Neural cell (in vitro differentiated cells): ENCODE results near the gene SDC4. TPM values are rescaled to one million over a fixed set of nuclear protein-coding genes. Genes with fewer than 3 reads are reported as not detected.

Source experiments
- H2AFZ ChIP-seq: fragments of 200-600, 300-800 bp; sonication (generic), shearing (Covaris generic); 2 replicates; pipeline ENCODE4 v1.6.0; 2014; ENCODE audit warnings: low read depth, mild to moderate bottlenecking, antibody characterized with exemption, low read length, moderate library complexity
- H3F3A ChIP-seq: fragments of 200-600 bp; shearing (Covaris generic); 2 replicates; pipeline ENCODE4 v1.6.1; 2016; ENCODE audit warnings: mild to moderate bottlenecking, moderate library complexity, mixed read lengths, antibody characterized with exemption, low read length; ENCODE audit not compliant: insufficient read depth, poor library complexity, severe bottlenecking
- H3K27ac ChIP-seq: fragments of 200-600, 300-800 bp; sonication (generic), shearing (Covaris generic); 2 replicates; pipeline ENCODE4 v1.5.1; 2014; ENCODE audit warnings: mild to moderate bottlenecking, low read length, moderate library complexity
- H3K27me3 ChIP-seq: fragments of 300-800, 200-600 bp; sonication (generic), shearing (Covaris generic); 2 replicates; pipeline ENCODE4 v1.6.0; 2014; ENCODE audit warnings: mild to moderate bottlenecking, low read depth, low read length, moderate library complexity; ENCODE audit not compliant: insufficient read depth
- H3K36me3 ChIP-seq: fragments of 300-800, 200-600 bp; sonication (generic), shearing (Covaris generic); 2 replicates; pipeline ENCODE4 v1.5.1; 2014; ENCODE audit warnings: mild to moderate bottlenecking, antibody characterized with exemption, low read length, moderate library complexity; ENCODE audit not compliant: insufficient read depth
- H3K4me2 ChIP-seq: fragments of 300-800, 200-600 bp; sonication (generic), shearing (Covaris generic); 2 replicates; pipeline ENCODE4 v1.6.0; 2014; ENCODE audit warnings: mild to moderate bottlenecking, low read length
- H3K4me3 ChIP-seq: fragments of 300-800, 200-600 bp; sonication (generic), shearing (Covaris generic); 2 replicates; pipeline ENCODE4 v1.5.1; 2014; ENCODE audit warnings: mild to moderate bottlenecking, low read length, moderate library complexity
- H3K79me2 ChIP-seq: fragments of 200-600 bp; shearing (Covaris generic); replicated peaks from 2 replicates; pipeline ENCODE4 v1.6.0; 2014; ENCODE audit warnings: mild to moderate bottlenecking, low read length, moderate library complexity; ENCODE audit not compliant: insufficient read depth
- H3K9ac ChIP-seq: fragments of 300-800, 200-600 bp; sonication (generic), shearing (Covaris generic); 2 replicates; pipeline ENCODE4 v1.6.1; 2016; ENCODE audit warnings: mild to moderate bottlenecking, low read length, mixed read lengths
- H3K9me2 ChIP-seq: fragments of 200-600 bp; shearing (Covaris generic); 2 replicates; pipeline ENCODE4 v1.6.1; 2016; ENCODE audit warnings: mild to moderate bottlenecking, low read length, mixed read lengths; ENCODE audit not compliant: insufficient read depth
- H3K9me3 ChIP-seq: fragments of 200-600, 300-800 bp; sonication (generic), shearing (Covaris generic); 2 replicates; pipeline ENCODE4 v1.6.1; 2016; ENCODE audit warnings: mild to moderate bottlenecking, mixed run types, low read length, moderate library complexity, mixed read lengths
- H4K20me1 ChIP-seq: fragments of 200-600 bp; shearing (Covaris generic); 2 replicates; pipeline ENCODE4 v1.6.1; 2016; ENCODE audit warnings: mild to moderate bottlenecking, mixed run types; ENCODE audit not compliant: insufficient read depth
- EP300 ChIP-seq: fragments of 450-650 bp; conservative IDR thresholded peaks from 2 replicates; pipeline ENCODE4 v1.6.1; 2014; ENCODE audit warnings: antibody characterized with exemption, mild to moderate bottlenecking, moderate library complexity; ENCODE audit not compliant: poor library complexity, severe bottlenecking
- EZH2 ChIP-seq: fragments of 200-600, 300-800 bp; shearing (Covaris generic), sonication (generic); IDR thresholded peaks from 2 replicates; pipeline ENCODE4 v1.6.1; 2014; ENCODE audit warnings: antibody characterized with exemption, low read length, borderline replicate concordance, mild to moderate bottlenecking; ENCODE audit not compliant: insufficient read depth, poor library complexity, severe bottlenecking
- MXI1 ChIP-seq: fragments of 450-650 bp; conservative IDR thresholded peaks from 2 replicates; pipeline ENCODE4 v1.6.1; 2014; ENCODE audit warnings: antibody characterized with exemption, mild to moderate bottlenecking; ENCODE audit not compliant: poor library complexity, severe bottlenecking
- POLR2AphosphoS5 ChIP-seq: IDR thresholded peaks from 2 replicates; pipeline ENCODE4 v1.6.1; 2012
- RAD21 ChIP-seq: fragments of 450-650 bp; conservative IDR thresholded peaks from 2 replicates; pipeline ENCODE4 v1.6.1; 2014; ENCODE audit warnings: antibody characterized with exemption, mild to moderate bottlenecking, moderate library complexity
- SMC3 ChIP-seq: fragments of 450-650 bp; conservative IDR thresholded peaks from 2 replicates; pipeline ENCODE4 v1.6.1; 2014; ENCODE audit warnings: antibody characterized with exemption, mild to moderate bottlenecking, moderate library complexity; ENCODE audit not compliant: poor library complexity
- TAF1 ChIP-seq: IDR thresholded peaks from 2 replicates; pipeline ENCODE4 v1.6.1; 2012; ENCODE audit warnings: low read depth
- polyA plus RNA-seq: library from polyadenylated mRNA; depleted of rRNA; stranded (reverse); fragments of >200 nt; gene quantifications from 2 replicates; pipeline ENCODE4 v1.2.3, GENCODE V29; 2014
- TF ChIP-seq, protein P1 (sequence below): IDR thresholded peaks from 2 replicates; pipeline ENCODE4 v1.6.1; 2012; ENCODE audit warnings: borderline replicate concordance
- TF ChIP-seq, protein P2 (sequence below): fragments of 450-650 bp; IDR thresholded peaks from 2 replicates; pipeline ENCODE4 v1.5.1; 2014; ENCODE audit warnings: antibody characterized with exemption, mild to moderate bottlenecking, moderate library complexity; ENCODE audit not compliant: poor library complexity, severe bottlenecking

The SDC4 gene
- polyA plus RNA-seq, 1 donor from 2014 or later, result not detected

DNA sequence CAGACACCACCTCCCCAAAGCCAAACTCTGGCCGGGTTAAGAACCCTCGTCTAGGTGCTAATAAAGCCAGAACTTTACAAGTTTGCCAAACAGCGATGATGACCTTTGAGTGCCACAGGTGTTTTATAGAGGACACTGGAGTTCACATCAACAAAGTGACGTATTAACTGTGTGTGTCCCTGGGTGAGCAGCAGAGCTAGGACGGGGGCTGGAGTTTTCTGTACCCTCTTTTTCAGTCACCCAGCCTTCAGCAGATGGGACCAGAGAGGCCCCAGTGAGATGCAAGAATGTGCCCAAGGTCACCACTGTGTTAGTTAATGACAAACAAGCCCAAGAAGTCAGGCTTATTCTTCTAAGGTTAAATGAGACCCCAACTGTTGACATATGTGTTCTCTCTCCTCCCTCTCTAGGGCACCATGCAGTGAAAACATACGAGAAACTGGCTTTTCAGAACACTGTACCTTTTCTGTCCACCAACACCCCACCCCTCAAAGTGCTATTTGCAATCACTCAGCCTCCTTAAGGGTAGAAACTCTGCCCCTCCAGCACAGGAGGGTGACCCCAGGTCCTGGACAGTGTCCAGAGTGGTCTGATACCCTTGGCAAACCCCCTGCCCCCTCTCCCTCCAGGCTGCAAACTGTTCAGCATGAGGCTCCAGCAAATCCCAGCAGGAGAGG, 5.2 kb downstream of the SDC4 start:
- no peak overlapping the region for H3K4me3 ChIP-seq
- H3F3A ChIP-seq, result no peaks in the 10 kb centered on the region
- no peaks in the 10 kb centered on the region for H3K9me2 ChIP-seq
- H3K4me2 ChIP-seq, result no peak overlapping the region
- no peaks in the 10 kb centered on the region for H3K79me2 ChIP-seq
- no peak overlapping the region for H3K9ac ChIP-seq
- no peaks in the 10 kb centered on the region for H3K36me3 ChIP-seq
- H4K20me1 ChIP-seq, result no peaks in the 10 kb centered on the region
- peaks cover 10% of the 10 kb centered on the region for H3K27me3 ChIP-seq
- no peaks in the 10 kb centered on the region for H3K9me3 ChIP-seq
- no peak overlapping the region for H2AFZ ChIP-seq
- TF ChIP-seq, protein P1, sequence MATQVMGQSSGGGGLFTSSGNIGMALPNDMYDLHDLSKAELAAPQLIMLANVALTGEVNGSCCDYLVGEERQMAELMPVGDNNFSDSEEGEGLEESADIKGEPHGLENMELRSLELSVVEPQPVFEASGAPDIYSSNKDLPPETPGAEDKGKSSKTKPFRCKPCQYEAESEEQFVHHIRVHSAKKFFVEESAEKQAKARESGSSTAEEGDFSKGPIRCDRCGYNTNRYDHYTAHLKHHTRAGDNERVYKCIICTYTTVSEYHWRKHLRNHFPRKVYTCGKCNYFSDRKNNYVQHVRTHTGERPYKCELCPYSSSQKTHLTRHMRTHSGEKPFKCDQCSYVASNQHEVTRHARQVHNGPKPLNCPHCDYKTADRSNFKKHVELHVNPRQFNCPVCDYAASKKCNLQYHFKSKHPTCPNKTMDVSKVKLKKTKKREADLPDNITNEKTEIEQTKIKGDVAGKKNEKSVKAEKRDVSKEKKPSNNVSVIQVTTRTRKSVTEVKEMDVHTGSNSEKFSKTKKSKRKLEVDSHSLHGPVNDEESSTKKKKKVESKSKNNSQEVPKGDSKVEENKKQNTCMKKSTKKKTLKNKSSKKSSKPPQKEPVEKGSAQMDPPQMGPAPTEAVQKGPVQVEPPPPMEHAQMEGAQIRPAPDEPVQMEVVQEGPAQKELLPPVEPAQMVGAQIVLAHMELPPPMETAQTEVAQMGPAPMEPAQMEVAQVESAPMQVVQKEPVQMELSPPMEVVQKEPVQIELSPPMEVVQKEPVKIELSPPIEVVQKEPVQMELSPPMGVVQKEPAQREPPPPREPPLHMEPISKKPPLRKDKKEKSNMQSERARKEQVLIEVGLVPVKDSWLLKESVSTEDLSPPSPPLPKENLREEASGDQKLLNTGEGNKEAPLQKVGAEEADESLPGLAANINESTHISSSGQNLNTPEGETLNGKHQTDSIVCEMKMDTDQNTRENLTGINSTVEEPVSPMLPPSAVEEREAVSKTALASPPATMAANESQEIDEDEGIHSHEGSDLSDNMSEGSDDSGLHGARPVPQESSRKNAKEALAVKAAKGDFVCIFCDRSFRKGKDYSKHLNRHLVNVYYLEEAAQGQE, result no peak
- TF ChIP-seq SMC3 (no peak), EZH2 (no peak), MXI1 (no peak), EP300 (no peak), POLR2AphosphoS5 (no peak), TAF1 (no peak), RAD21 (no peak)
- TF ChIP-seq, protein P2, sequence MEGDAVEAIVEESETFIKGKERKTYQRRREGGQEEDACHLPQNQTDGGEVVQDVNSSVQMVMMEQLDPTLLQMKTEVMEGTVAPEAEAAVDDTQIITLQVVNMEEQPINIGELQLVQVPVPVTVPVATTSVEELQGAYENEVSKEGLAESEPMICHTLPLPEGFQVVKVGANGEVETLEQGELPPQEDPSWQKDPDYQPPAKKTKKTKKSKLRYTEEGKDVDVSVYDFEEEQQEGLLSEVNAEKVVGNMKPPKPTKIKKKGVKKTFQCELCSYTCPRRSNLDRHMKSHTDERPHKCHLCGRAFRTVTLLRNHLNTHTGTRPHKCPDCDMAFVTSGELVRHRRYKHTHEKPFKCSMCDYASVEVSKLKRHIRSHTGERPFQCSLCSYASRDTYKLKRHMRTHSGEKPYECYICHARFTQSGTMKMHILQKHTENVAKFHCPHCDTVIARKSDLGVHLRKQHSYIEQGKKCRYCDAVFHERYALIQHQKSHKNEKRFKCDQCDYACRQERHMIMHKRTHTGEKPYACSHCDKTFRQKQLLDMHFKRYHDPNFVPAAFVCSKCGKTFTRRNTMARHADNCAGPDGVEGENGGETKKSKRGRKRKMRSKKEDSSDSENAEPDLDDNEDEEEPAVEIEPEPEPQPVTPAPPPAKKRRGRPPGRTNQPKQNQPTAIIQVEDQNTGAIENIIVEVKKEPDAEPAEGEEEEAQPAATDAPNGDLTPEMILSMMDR, result no peak
- H3K27ac ChIP-seq, result no peak overlapping the region

DNA sequence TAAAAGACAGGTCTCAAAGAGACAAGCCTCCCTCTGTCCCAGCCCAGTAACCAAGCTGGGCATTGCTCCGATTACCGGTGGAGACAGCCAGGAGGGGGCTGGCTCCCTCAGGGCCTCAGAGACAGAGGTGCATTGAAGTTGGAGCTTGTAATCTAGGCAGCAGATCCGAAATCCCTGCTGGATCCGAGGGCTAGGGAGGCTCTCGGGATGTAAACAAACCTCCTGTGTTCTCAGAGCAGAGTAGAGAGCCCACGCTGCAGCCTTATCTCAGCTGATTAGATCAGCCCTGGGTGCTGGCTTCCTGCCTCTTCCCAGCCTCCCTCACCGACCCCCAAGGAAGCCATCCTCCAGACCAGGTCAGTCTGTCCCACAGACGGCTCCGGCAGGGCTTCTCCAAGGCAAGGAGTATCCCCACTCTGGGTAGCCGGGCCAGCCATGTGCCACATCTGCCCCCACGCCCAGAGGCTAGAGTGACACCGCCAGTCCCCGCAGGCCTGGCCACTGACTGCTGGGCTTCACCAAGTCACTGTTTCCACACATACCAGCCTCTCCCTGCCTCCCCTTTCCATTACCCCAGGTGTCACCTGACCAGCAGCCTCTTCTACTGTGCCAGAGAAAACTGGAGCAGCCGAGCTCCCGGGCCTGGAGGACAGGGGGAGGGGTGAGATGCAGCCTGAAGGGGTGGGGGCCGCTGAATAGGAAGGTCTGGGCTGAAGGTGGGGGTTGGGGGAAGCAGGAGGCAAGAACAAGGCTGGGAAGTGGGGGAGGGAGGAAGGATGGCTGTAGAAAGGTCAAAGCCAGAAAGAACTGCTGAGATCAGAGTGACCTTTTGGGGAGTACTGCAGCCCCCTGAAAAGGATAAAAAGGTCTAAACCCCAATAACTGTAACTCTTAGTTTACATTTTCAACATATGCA, 6.0 kb downstream of the SDC4 start:
- Histone ChIP-seq H3K36me3 (no peaks in the 10 kb centered on the region), H3K9me3 (no peaks in the 10 kb centered on the region), H3K9me2 (no peaks in the 10 kb centered on the region), H3K9ac (peak overlapping the region; percentile 12), H3K27me3 (peaks cover 2% of the 10 kb centered on the region), H4K20me1 (no peaks in the 10 kb centered on the region), H3K79me2 (no peaks in the 10 kb centered on the region), H3K4me3 (no peak overlapping the region), H3K4me2 (no peak overlapping the region), H3K27ac (no peak overlapping the region), H2AFZ (no peak overlapping the region), H3F3A (no peaks in the 10 kb centered on the region)
- no peak for TF ChIP-seq TAF1
- no peak for TF ChIP-seq EP300
- TF ChIP-seq, protein P1, result no peak
- no peak for TF ChIP-seq MXI1
- TF ChIP-seq RAD21, result no peak
- TF ChIP-seq, protein P2, result no peak
- TF ChIP-seq EZH2, result no peak
- no peak for TF ChIP-seq SMC3
- TF ChIP-seq POLR2AphosphoS5, result no peak
